Measurements from ENCODE around the gene ARFIP1. TPM values are rescaled to one million over a fixed set of nuclear protein-coding genes. Genes with fewer than 3 reads are reported as not detected.

The ARFIP1 gene
- total RNA-seq, 4 donors from 2014 or later, result 8.4 to 11.9 (median 9.7) TPM

DNA sequence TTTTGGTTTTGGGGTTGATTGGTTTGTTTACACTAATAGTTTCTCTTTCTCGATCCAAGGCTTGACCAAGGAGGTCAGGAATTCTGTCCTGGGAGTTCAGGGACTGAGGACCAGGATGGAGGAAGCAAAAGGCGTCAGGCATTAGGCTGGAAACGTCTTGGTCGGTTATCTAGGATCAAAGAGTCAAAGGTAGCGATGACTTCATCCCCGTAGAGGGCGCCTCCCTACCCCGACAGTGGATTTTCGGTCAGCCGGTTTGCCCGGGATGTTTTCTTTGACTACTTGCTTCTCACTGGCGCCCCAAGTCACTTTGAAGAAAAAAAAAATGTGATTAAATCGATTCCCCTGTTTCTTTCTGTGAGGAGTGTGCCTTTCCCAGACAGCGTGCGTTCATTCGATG, 155.4 kb downstream of the ARFIP1 start:
- Histone ChIP-seq H3K27me3 (peaks cover 35 to 56% (median 46%) of the 10 kb centered on the region in 3 donors), H3K27ac (no peak overlapping the region), H3K4me1 (peaks cover 0 to 18% of the 10 kb centered on the region in 2 donors), H3K4me3 (peak overlapping the region in 1 of 4 donors; percentile 72), H3K36me3 (no peaks in the 10 kb centered on the region), H3K9me3 (no peaks in the 10 kb centered on the region)
- ATAC-seq, result no peak
- in situ Hi-C loops (cut with MboI; ENCODE audit: low sequenced_read_pairs in 4 of 4), result no loop called here
- no peak for DNase-seq
- intact Hi-C loops (cut with DNase I; ENCODE audit: low total_unique reads), result no loop called here
- TF ChIP-seq POLR2A (IDR thresholded peaks at IDR 0.05), result no peak
- TF ChIP-seq, protein P1, sequence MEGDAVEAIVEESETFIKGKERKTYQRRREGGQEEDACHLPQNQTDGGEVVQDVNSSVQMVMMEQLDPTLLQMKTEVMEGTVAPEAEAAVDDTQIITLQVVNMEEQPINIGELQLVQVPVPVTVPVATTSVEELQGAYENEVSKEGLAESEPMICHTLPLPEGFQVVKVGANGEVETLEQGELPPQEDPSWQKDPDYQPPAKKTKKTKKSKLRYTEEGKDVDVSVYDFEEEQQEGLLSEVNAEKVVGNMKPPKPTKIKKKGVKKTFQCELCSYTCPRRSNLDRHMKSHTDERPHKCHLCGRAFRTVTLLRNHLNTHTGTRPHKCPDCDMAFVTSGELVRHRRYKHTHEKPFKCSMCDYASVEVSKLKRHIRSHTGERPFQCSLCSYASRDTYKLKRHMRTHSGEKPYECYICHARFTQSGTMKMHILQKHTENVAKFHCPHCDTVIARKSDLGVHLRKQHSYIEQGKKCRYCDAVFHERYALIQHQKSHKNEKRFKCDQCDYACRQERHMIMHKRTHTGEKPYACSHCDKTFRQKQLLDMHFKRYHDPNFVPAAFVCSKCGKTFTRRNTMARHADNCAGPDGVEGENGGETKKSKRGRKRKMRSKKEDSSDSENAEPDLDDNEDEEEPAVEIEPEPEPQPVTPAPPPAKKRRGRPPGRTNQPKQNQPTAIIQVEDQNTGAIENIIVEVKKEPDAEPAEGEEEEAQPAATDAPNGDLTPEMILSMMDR (IDR thresholded peaks at IDR 0.05 in 4 of 5, conservative IDR thresholded peaks at IDR 0.05 in 1 of 5), result no peak

DNA sequence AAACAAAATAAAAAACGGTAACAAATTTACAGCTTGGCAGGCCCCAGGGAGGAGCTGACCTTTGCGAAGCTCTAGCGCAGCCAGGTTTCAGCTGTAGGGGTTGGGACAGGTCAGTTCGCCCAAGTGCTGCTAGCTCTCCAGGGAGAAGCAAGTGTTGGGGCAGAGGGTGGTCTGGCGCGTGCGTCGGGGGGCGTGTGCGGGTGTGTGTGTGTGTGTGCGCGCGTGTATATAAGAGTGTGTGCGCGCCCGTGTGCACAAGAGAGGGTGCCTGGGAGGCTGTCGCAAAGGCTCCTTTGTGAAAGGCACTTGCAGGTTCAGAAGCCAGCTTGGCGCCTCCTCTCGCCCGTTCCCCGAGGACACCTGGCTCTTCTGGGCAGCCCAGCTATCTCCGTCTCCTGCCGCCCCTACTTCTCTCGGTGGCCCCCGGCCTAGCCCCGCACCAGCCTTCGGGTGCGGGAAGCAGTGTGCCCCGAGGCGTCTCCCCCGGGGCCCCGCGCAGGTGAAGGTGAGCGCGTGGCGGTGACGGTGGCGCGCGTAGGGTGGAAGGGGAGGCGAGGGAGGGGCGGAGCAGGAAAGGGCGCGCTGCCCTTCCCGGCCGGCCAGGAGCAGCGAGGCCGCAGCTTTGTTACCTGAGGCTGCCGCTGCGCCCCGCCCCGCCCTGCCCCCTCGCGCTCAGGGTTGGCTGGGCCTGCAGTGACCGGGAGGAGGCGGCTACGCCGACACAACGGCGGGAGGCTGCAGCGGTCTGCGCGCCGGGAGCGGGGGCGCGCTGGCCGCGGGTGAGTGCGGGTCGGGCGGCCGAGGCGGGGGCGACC, 156.1 kb downstream of the ARFIP1 start, which contains the start of gene FHDC1:
Gene FHDC1 (plus strand): TSS at position 693 of the 815 bp plus-strand sequence. CDS start 6,735 bp downstream, outside the sequence.
- H3K27ac ChIP-seq, result no peak within 1 kb of the TSS
- ATAC-seq (peak; percentile 30 to 40), DNase-seq (no peak)
- peak within 1 kb of the TSS; percentile 61 to 72 (median 65) for H3K4me3 ChIP-seq
- in situ Hi-C loops (cut with MboI; ENCODE audit: low sequenced_read_pairs in 4 of 4) (no loop called here), intact Hi-C loops (cut with DNase I; ENCODE audit: low total_unique reads) (no loop called here)
- H3K9me3 ChIP-seq, result no peaks in the 10 kb centered on the region
- TF ChIP-seq POLR2A (IDR thresholded peaks at IDR 0.05), result no peak
- TF ChIP-seq, protein P1 (IDR thresholded peaks at IDR 0.05 in 4 of 5, conservative IDR thresholded peaks at IDR 0.05 in 1 of 5), result peak in 1 of 5 experiments; percentile 12
- peaks cover 35 to 62% (median 50%) of the 10 kb centered on the region in 3 donors for H3K27me3 ChIP-seq
- H3K4me1 ChIP-seq, result peaks cover 0 to 18% of the 10 kb centered on the region in 2 donors
- no peaks in the 10 kb centered on the region for H3K36me3 ChIP-seq

DNA sequence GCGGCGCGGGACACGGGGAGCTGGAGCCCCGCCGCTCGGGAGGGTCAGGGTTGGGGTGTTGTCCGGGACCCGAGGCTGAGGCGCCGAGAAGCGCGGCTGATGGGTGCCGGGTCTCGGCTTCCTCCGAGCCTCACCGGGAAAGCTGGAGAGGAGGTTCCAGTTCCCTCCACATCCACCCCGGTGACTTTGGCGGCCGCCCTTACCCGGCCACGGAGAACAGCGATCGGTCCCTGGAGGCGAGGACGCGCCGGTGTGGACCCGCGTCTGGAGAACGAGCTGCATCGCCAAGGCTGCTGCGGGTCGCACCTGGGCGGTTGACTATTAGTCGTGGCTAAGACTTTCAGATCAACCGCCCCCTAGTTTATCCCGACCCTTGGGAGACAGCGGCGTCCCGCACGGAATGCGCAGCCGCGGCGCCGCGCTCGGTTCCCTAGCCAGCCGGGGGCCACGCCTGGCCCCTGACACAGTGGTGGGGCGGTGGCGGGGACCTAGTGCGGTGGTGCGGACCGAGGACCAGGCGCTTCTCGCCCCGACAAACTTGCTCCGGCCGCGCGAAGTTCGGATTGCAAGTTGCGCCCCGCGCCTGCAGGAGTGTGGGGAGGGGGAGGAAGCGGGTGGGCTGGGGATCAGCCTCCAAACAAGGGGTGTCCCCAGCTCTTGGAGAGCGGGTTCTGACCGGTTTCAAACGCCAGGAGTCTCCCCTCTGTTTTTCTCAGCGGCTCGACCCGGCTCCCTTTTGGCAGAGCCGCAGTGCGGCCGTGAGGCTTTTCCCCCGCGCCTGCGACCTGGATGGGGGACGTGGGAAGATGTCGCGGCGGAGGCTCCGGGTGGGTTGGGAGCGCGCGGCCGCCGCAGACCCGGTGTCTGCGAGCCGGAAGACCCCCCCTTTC, 156.9 kb downstream of the ARFIP1 start:
- intact Hi-C loops (cut with DNase I; ENCODE audit: low total_unique reads) (no loop called here), in situ Hi-C loops (cut with MboI; ENCODE audit: low sequenced_read_pairs in 4 of 4) (no loop called here)
- TF ChIP-seq, protein P1 (IDR thresholded peaks at IDR 0.05 in 4 of 5, conservative IDR thresholded peaks at IDR 0.05 in 1 of 5), result no peak
- TF ChIP-seq POLR2A (IDR thresholded peaks at IDR 0.05), result no peak
- no peaks in the 10 kb centered on the region for H3K9me3 ChIP-seq
- ATAC-seq (peak; percentile 14 to 16), DNase-seq (no peak)
- peaks cover 35 to 63% (median 50%) of the 10 kb centered on the region in 3 donors for H3K27me3 ChIP-seq
- no peaks in the 10 kb centered on the region for H3K36me3 ChIP-seq
- H3K27ac ChIP-seq, result no peak overlapping the region
- H3K4me1 ChIP-seq, result peaks cover 0 to 18% of the 10 kb centered on the region in 2 donors
- H3K4me3 ChIP-seq, result peak overlapping the region; percentile 61 to 72 (median 65)

DNA sequence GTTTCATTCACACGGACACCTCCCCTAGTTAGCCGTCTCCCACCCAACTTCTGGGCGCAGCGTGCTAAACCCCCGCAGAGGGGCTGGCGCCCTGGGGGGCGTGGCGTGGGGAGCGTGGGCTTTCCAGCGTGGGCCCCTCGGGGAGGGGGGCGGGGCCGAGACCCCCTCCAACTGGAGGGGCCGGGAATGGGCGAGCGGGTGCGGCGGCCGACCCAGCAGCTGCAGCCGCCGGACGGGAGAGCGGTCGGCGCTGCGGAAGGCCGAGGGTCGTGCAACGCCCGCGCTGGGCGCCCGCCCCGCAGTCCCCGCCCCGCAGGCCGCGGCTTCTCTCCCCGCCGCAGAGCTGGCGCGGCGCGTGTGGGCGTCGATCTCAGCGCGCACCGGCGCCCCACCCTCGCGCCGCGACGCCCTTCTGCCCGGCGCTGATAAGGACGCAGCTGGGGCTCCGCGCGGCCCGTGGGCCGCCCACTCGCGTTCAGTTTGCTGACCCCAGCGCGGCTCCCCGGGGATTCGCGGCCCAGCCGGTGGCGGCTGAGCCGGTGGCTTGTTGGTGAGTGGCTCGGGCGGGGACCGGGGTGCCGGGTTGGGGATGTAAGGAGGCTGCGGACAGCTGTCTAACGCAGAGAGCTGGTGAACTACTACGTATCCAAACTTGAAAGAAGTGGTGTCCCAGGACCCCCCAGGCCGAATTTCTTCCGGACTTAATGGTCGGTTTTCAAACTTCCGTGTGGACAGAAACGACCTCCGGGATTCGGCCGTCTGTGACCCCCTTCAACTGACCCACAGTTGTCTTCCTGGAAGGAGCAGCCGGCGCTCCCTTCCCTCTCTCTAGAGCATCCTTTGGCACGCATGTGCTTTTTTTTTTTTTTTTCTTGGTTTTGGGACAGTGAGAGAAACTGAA, 157.8 kb downstream of the ARFIP1 start:
- H3K36me3 ChIP-seq, result no peaks in the 10 kb centered on the region
- peak; percentile 31 to 37 for ATAC-seq
- TF ChIP-seq, protein P1 (IDR thresholded peaks at IDR 0.05 in 4 of 5, conservative IDR thresholded peaks at IDR 0.05 in 1 of 5), result no peak
- TF ChIP-seq POLR2A (IDR thresholded peaks at IDR 0.05), result no peak
- intact Hi-C loops (cut with DNase I; ENCODE audit: low total_unique reads), result no loop called here
- peaks cover 35 to 63% (median 50%) of the 10 kb centered on the region in 3 donors for H3K27me3 ChIP-seq
- peaks cover 0 to 18% of the 10 kb centered on the region in 2 donors for H3K4me1 ChIP-seq
- no peak for DNase-seq
- no peaks in the 10 kb centered on the region for H3K9me3 ChIP-seq
- peak overlapping the region; percentile 61 to 72 (median 65) for H3K4me3 ChIP-seq
- in situ Hi-C loops (cut with MboI; ENCODE audit: low sequenced_read_pairs in 4 of 4), result no loop called here
- H3K27ac ChIP-seq, result peak overlapping the region in 1 of 4 donors; percentile 26

Measured in gastrocnemius medialis (tissue), 4 donors.